ENCODE measurements around the gene ENPP1.

Gene ENPP1

GRCh38 chr6:131828951-131829350 lies 21.1 kb downstream of the ENPP1 start:
- Histone ChIP-seq H3K4me1 (ENCODE audit: control insufficient read depth, insufficient read depth, low read length, unreplicated experiment) (peaks cover 17% of the 10 kb centered on the region), H3K4me3 (ENCODE audit: low read depth, low read length) (no peak overlapping the region), H3K79me2 (ENCODE audit: control insufficient read depth, insufficient read depth, low read length, unreplicated experiment) (no peaks in the 10 kb centered on the region), H2AFZ (ENCODE audit: low read length, unreplicated experiment) (no peak overlapping the region), H3K27ac (ENCODE audit: low read depth, low read length) (no peak overlapping the region), H3K36me3 (ENCODE audit: insufficient read depth, low read length) (no peaks in the 10 kb centered on the region), H3K27me3 (ENCODE audit: insufficient read depth, low read length) (no peaks in the 10 kb centered on the region)

DNA sequence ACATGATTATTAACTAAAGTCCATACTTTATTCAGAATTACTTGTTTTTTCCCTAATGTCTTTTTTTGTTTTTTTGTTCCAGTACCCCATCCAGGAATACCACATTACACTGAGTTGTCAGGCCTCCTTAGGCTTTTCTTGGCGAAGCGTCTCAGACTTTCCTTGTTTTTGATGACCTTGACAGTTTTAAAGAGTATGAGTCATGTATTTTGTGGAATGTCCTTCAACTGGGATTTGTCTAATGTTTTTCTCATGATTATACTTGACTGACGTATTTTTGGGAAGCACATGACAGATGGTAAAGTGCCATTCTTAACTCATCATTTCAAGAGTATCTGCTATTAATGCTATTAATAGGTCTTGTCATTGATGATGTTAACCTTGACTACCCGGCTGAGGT lies 23.6 kb downstream of the ENPP1 start:
- peak overlapping the region; percentile 51 for H3K27ac ChIP-seq (ENCODE audit: low read depth, low read length)
- H2AFZ ChIP-seq (ENCODE audit: low read length, unreplicated experiment), result peak overlapping the region; percentile 36
- no peaks in the 10 kb centered on the region for H3K27me3 ChIP-seq (ENCODE audit: insufficient read depth, low read length)
- no peaks in the 10 kb centered on the region for H3K36me3 ChIP-seq (ENCODE audit: insufficient read depth, low read length)
- peaks cover 10% of the 10 kb centered on the region for H3K4me1 ChIP-seq (ENCODE audit: control insufficient read depth, insufficient read depth, low read length, unreplicated experiment)
- H3K4me3 ChIP-seq (ENCODE audit: low read depth, low read length), result no peak overlapping the region
- H3K79me2 ChIP-seq (ENCODE audit: control insufficient read depth, insufficient read depth, low read length, unreplicated experiment), result no peaks in the 10 kb centered on the region

DNA sequence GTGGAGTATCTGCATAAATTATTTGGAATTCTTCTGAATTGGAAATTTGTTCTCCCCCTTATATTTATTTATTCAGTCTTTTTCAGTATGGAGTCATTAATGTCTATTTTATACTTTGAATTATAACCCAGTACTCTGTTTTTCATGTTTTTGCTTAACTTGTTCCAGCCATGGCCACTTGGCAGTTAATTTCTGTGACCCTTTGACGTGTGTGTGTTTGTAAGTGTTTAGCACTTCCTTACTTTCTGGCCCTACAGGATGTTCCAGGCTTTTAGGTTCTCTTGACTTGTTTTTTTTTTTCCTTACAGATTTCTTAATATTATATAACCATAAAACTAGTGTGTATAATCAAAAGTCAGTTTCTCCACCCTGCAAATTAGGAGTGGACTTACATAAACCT lies 24.1 kb downstream of the ENPP1 start:
- H2AFZ ChIP-seq (ENCODE audit: low read length, unreplicated experiment), result peak overlapping the region; percentile 36
- H3K4me3 ChIP-seq (ENCODE audit: low read depth, low read length), result no peak overlapping the region
- H3K27me3 ChIP-seq (ENCODE audit: insufficient read depth, low read length), result no peaks in the 10 kb centered on the region
- no peaks in the 10 kb centered on the region for H3K79me2 ChIP-seq (ENCODE audit: control insufficient read depth, insufficient read depth, low read length, unreplicated experiment)
- peak overlapping the region; percentile 45 for H3K27ac ChIP-seq (ENCODE audit: low read depth, low read length)
- H3K36me3 ChIP-seq (ENCODE audit: insufficient read depth, low read length), result no peaks in the 10 kb centered on the region
- peaks cover 9% of the 10 kb centered on the region for H3K4me1 ChIP-seq (ENCODE audit: control insufficient read depth, insufficient read depth, low read length, unreplicated experiment)

- H3K4me3 ChIP-seq (ENCODE audit: low read depth, low read length), result no peak overlapping the region
- no peaks in the 10 kb centered on the region for H3K27me3 ChIP-seq (ENCODE audit: insufficient read depth, low read length)
- no peak overlapping the region for H2AFZ ChIP-seq (ENCODE audit: low read length, unreplicated experiment)
- H3K36me3 ChIP-seq (ENCODE audit: insufficient read depth, low read length), result no peaks in the 10 kb centered on the region
- H3K4me1 ChIP-seq (ENCODE audit: control insufficient read depth, insufficient read depth, low read length, unreplicated experiment), result peaks cover 9% of the 10 kb centered on the region
- no peak overlapping the region for H3K27ac ChIP-seq (ENCODE audit: low read depth, low read length)
- no peaks in the 10 kb centered on the region for H3K79me2 ChIP-seq (ENCODE audit: control insufficient read depth, insufficient read depth, low read length, unreplicated experiment)
Measured at GRCh38 chr6:131832363-131832762, 24.5 kb downstream of the ENPP1 start.

GRCh38 chr6:131838051-131838450 lies 30.2 kb downstream of the ENPP1 start:
- Histone ChIP-seq H3K4me1 (ENCODE audit: control insufficient read depth, insufficient read depth, low read length, unreplicated experiment) (no peaks in the 10 kb centered on the region), H3K79me2 (ENCODE audit: control insufficient read depth, insufficient read depth, low read length, unreplicated experiment) (no peaks in the 10 kb centered on the region), H3K4me3 (ENCODE audit: low read depth, low read length) (no peak overlapping the region), H3K27me3 (ENCODE audit: insufficient read depth, low read length) (no peaks in the 10 kb centered on the region), H3K27ac (ENCODE audit: low read depth, low read length) (no peak overlapping the region), H2AFZ (ENCODE audit: low read length, unreplicated experiment) (no peak overlapping the region), H3K36me3 (ENCODE audit: insufficient read depth, low read length) (no peaks in the 10 kb centered on the region)

DNA sequence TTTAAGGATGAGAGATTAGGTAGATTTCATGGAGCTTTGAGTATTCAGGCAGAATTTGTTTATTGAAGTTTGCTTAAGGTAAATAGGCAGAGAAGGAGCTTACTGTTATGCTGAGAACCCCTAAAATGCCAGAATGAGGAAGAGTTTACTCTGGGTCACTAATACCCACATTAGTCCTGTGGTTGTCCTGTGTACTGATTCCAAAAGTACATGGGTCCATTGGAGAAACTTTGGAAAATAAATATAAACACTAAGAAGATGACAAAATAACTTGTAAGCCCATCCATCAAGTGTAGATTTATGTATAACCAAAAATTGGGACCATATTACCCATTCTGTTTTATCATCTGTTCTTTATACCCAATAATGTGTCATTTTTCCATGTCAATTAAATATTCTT lies 31.6 kb downstream of the ENPP1 start:
- Histone ChIP-seq H3K27me3 (ENCODE audit: insufficient read depth, low read length) (no peaks in the 10 kb centered on the region), H2AFZ (ENCODE audit: low read length, unreplicated experiment) (no peak overlapping the region), H3K36me3 (ENCODE audit: insufficient read depth, low read length) (no peaks in the 10 kb centered on the region), H3K79me2 (ENCODE audit: control insufficient read depth, insufficient read depth, low read length, unreplicated experiment) (no peaks in the 10 kb centered on the region), H3K4me3 (ENCODE audit: low read depth, low read length) (no peak overlapping the region), H3K27ac (ENCODE audit: low read depth, low read length) (no peak overlapping the region), H3K4me1 (ENCODE audit: control insufficient read depth, insufficient read depth, low read length, unreplicated experiment) (no peaks in the 10 kb centered on the region)

GRCh38 chr6:131840441-131840840 lies 32.6 kb downstream of the ENPP1 start:
- no peaks in the 10 kb centered on the region for H3K36me3 ChIP-seq (ENCODE audit: insufficient read depth, low read length)
- H3K79me2 ChIP-seq (ENCODE audit: control insufficient read depth, insufficient read depth, low read length, unreplicated experiment), result no peaks in the 10 kb centered on the region
- no peaks in the 10 kb centered on the region for H3K27me3 ChIP-seq (ENCODE audit: insufficient read depth, low read length)
- H3K4me1 ChIP-seq (ENCODE audit: control insufficient read depth, insufficient read depth, low read length, unreplicated experiment), result no peaks in the 10 kb centered on the region
- no peak overlapping the region for H3K4me3 ChIP-seq (ENCODE audit: low read depth, low read length)
- no peak overlapping the region for H3K27ac ChIP-seq (ENCODE audit: low read depth, low read length)
- H2AFZ ChIP-seq (ENCODE audit: low read length, unreplicated experiment), result no peak overlapping the region

- no peaks in the 10 kb centered on the region for H3K4me1 ChIP-seq (ENCODE audit: control insufficient read depth, insufficient read depth, low read length, unreplicated experiment)
- H3K27me3 ChIP-seq (ENCODE audit: insufficient read depth, low read length), result no peaks in the 10 kb centered on the region
- no peaks in the 10 kb centered on the region for H3K36me3 ChIP-seq (ENCODE audit: insufficient read depth, low read length)
- H3K27ac ChIP-seq (ENCODE audit: low read depth, low read length), result no peak overlapping the region
- H3K4me3 ChIP-seq (ENCODE audit: low read depth, low read length), result no peak overlapping the region
- no peaks in the 10 kb centered on the region for H3K79me2 ChIP-seq (ENCODE audit: control insufficient read depth, insufficient read depth, low read length, unreplicated experiment)
- no peak overlapping the region for H2AFZ ChIP-seq (ENCODE audit: low read length, unreplicated experiment)
Measured at GRCh38 chr6:131840936-131841583, 33.2 kb downstream of the ENPP1 start.

GRCh38 chr6:131843768-131844167 lies 35.9 kb downstream of the ENPP1 start:
- no peak overlapping the region for H3K27ac ChIP-seq (ENCODE audit: low read depth, low read length)
- no peak overlapping the region for H3K4me3 ChIP-seq (ENCODE audit: low read depth, low read length)
- H3K4me1 ChIP-seq (ENCODE audit: control insufficient read depth, insufficient read depth, low read length, unreplicated experiment), result no peaks in the 10 kb centered on the region
- no peak overlapping the region for H2AFZ ChIP-seq (ENCODE audit: low read length, unreplicated experiment)
- no peaks in the 10 kb centered on the region for H3K79me2 ChIP-seq (ENCODE audit: control insufficient read depth, insufficient read depth, low read length, unreplicated experiment)
- H3K27me3 ChIP-seq (ENCODE audit: insufficient read depth, low read length), result no peaks in the 10 kb centered on the region
- H3K36me3 ChIP-seq (ENCODE audit: insufficient read depth, low read length), result no peaks in the 10 kb centered on the region

DNA sequence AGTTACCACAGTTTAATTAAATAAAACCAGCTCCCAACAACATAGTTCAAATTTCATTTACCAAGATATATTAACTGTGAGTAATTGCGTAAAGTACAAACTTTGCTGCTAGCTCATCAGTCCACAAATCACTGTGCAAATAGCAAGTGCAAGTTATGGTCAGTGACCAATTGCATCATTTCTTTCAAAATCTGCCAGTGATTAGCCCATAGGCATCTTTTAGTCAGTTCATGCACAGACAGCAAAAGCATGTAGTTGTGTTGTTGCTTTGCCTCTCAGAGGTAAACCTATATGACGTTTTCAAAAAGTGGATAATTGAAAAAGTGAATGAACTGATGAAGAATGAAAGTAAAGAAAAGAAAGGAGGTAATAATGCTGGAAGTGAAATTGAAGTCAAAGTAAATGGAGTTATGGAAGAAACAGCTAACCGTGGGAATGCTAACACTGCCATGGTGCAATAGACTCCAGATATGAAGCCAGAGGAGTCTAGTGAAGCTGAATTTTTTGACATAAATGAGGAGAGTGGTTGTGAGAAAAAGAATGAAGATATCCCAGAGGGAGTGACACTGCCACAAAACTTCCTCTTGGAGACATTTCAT lies 36.5 kb downstream of the ENPP1 start:
- Histone ChIP-seq H3K4me1 (ENCODE audit: control insufficient read depth, insufficient read depth, low read length, unreplicated experiment) (no peaks in the 10 kb centered on the region), H3K27ac (ENCODE audit: low read depth, low read length) (no peak overlapping the region), H3K36me3 (ENCODE audit: insufficient read depth, low read length) (no peaks in the 10 kb centered on the region), H3K27me3 (ENCODE audit: insufficient read depth, low read length) (no peaks in the 10 kb centered on the region), H3K4me3 (ENCODE audit: low read depth, low read length) (no peak overlapping the region), H2AFZ (ENCODE audit: low read length, unreplicated experiment) (no peak overlapping the region), H3K79me2 (ENCODE audit: control insufficient read depth, insufficient read depth, low read length, unreplicated experiment) (no peaks in the 10 kb centered on the region)

DNA sequence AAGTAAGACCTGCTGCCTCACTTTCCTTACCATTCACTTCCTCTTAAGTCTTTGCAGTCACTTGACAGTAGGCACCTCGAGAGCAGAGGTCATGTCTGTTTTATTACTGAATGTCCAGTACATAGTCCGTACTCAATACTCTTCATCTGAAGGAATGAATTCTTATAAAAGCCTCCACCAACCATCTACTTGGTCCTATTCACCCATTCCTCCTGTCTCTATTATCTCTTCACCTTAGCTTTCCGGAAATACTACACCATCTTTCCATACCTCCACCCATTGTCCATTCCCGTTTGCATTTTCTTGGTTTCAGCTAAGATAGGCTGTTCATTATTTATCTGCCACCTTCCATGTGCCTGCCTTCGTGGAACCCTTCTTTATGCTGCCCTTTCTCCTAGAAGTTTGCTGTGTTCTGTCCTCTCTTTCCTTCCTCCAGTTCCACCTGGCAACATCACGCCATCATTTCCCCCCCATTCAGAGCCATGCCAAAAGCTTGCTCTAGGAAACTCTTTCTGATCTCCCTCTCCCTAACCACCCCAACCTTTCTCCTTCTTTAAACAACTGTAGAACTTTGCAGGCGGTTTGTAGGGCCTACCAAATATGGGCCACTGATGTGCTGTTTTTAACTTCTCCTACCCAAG lies 38.3 kb downstream of the ENPP1 start:
- H3K27ac ChIP-seq (ENCODE audit: low read depth, low read length), result no peak overlapping the region
- no peak overlapping the region for H3K4me3 ChIP-seq (ENCODE audit: low read depth, low read length)
- H2AFZ ChIP-seq (ENCODE audit: low read length, unreplicated experiment), result no peak overlapping the region
- H3K36me3 ChIP-seq (ENCODE audit: insufficient read depth, low read length), result no peaks in the 10 kb centered on the region
- no peaks in the 10 kb centered on the region for H3K27me3 ChIP-seq (ENCODE audit: insufficient read depth, low read length)
- no peaks in the 10 kb centered on the region for H3K4me1 ChIP-seq (ENCODE audit: control insufficient read depth, insufficient read depth, low read length, unreplicated experiment)
- no peaks in the 10 kb centered on the region for H3K79me2 ChIP-seq (ENCODE audit: control insufficient read depth, insufficient read depth, low read length, unreplicated experiment)
